ENCODE measurements around the gene FSTL1.

The FSTL1 gene

DNA sequence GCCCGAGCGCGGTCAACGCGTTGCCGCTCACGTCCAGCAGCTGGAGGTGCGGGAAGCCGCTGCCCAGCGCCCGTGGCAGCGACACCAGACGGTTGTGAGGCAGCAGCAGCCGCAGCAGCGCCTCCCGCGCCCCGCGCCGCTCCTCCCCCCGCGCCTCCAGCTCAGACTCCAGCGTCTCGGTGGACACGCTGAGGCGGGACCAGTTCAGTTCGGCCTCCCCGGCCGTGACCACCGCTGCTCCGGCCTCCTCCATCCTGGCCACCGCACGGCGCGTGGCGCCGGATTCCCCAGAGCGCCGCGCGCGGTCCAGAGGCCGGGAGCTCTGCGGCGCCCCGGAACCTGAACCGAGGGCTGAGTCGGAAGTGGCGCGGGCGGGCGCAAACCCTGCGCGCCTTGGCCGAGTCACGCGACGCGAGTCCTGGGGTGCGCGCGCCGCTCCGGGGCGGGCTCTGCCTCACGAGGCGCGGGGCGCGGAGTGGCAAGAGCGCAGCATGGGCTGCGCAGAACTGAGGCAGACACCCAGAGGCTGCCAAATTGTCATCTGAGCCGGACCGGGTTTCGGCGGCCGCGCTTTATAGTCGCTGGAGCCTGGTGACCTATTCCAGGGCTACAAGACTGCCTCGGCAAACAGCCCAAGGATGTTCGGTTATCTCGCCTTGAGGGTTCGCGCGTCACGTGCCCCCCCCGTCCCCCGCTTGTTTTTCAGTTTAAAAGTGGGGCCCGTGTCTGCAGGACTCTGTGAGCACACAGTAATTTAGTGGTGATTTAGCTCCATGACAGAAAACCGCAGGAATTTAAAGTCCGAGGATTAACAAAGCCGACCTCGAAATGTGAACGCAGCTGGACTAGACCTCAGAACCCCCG, 101.6 kb downstream of the FSTL1 start, which contains the start of gene LRRC58:
LRRC58 (minus strand) TSS at position 364 of the 864 bp plus-strand sequence; CDS start at position 253, 111 bp downstream.
- H3K4me3 ChIP-seq (ENCODE audit: low read depth, low read length): peak within 1 kb of the TSS; percentile 96
- H3K36me3 ChIP-seq: peaks cover 2% of the 10 kb centered on the region
- no peaks in the 10 kb centered on the region for H3K4me1 ChIP-seq
- H3K9me3 ChIP-seq: no peaks in the 10 kb centered on the region
- no peaks in the 10 kb centered on the region for H3K27me3 ChIP-seq
- TF ChIP-seq CTCF (IDR thresholded peaks at IDR 0.05; ENCODE audit: low read depth, low read length): no peak; the same call in 1 of the 2 replicates
- peak; percentile 95 for DNase-seq

- H3K4me1 ChIP-seq: no peaks in the 10 kb centered on the region
These were observed 102.5 kb downstream of the FSTL1 start for GRCh38 chr3:120348065-120348990.

GRCh38 chr3:120344349-120344748, 106.4 kb downstream of the FSTL1 start:
- DNase-seq: no peak
- Histone ChIP-seq H3K36me3 (peaks cover 15% of the 10 kb centered on the region), H3K27me3 (no peaks in the 10 kb centered on the region), H3K9me3 (no peaks in the 10 kb centered on the region), H3K4me3 (ENCODE audit: low read depth, low read length) (no peak overlapping the region), H3K4me1 (no peaks in the 10 kb centered on the region)
- TF ChIP-seq CTCF (IDR thresholded peaks at IDR 0.05; ENCODE audit: low read depth, low read length): no peak

More at GRCh38 chr3:120348065-120348990, 102.5 kb downstream of the FSTL1 start:
- DNase-seq: no peak
- no peaks in the 10 kb centered on the region for H3K27me3 ChIP-seq
- H3K4me3 ChIP-seq (ENCODE audit: low read depth, low read length): peak overlapping the region; percentile 96
- H3K36me3 ChIP-seq: peaks cover 4% of the 10 kb centered on the region
- no peaks in the 10 kb centered on the region for H3K9me3 ChIP-seq
- TF ChIP-seq CTCF (IDR thresholded peaks at IDR 0.05; ENCODE audit: low read depth, low read length): no peak

Data from BE2C (cell line).